ENCODE results near the gene CAPNS1.
"Not testable (repeated sequence)": the region's sequence is repeated elsewhere in the genome, so short reads cannot be mapped to it uniquely, and the experiment has no call there.

Gene CAPNS1

GRCh38 chr19:36151144-36152018, 11.5 kb downstream of the CAPNS1 start:
- no peak for DNase-seq (ENCODE audit: low spot score)

DNA sequence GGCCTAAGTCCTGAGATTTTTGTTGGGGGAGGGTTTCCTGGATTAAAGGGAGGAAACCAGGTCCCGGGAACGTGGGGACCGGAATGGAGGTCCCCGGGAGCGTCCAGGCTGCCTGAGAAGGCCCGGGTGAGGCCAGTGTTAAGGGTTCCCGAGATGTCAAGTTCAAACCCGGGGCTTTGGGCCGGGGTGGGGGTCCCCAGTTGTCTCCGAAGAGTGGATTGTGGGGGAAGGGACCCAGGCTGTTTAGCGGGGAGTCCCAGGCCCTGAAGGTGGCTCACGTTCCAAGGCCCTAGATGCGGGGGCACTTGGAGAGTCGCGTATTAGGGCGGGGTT, 12.1 kb downstream of the CAPNS1 start:
- no peak for DNase-seq (ENCODE audit: low spot score)

DNA sequence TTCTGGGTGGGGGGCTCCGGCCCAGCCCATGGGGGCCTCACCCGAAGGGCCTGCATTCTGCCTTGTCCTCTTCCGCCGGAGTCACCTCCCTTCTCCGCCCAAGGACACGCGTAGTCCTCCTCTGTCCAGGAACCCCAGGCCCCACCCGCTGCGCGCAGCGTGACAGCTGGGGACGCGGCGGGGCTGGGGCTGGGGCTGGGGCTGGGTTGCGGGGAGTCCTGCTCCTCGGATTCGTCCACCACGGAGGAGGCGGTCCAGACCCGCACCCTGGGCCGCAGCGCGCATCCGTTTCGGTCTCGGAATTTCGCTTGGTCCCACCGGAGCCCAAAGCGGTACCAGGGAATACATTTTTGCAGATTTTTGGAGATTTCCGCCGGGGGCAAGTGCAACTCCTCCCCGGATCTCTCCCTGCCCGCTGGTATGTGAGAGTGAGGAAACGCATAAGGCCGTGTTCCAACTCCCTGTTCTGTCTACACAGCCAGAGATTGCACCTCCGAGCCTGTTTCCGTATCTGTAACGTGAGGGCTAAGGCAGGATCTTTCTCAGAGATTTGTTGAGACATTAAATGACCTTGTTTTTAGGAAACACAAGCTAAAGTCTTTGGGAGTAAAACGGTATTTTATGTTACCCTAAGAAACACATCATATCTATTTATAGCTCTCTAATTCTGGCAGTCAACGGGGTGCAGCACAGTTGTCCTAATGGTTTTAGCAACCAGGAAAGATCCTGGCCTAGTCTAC, 12.7 kb downstream of the CAPNS1 start, which contains the start of gene COX7A1:
COX7A1 (minus strand) TSS at position 96 of the 740 bp plus-strand sequence; CDS start at position 56, 40 bp downstream.
- DNase-seq (ENCODE audit: low spot score), result no peak

DNA sequence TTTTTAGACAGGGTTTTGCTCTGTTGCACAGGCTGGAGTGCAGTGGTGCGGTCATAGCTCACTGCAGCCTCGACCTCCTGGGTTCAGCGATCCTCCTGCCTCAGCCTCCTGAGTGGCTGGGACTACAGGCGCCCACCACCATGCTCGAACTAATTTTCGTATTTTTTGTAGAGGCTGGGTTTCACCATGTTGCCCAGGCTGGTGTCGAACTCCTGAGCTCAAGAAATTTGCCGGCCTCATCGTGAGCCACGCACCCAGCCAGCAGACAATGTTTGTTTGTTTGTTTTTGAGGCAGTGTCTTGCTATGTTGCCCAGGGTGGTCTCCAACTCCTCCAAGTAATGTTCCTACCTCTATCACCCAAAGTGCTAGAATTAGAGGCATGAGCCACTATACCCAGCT, 13.3 kb downstream of the CAPNS1 start:
- DNase-seq (ENCODE audit: low spot score), result no peak

- no peak for DNase-seq (ENCODE audit: low spot score)
Observed at GRCh38 chr19:36160821-36161596, 21.1 kb downstream of the CAPNS1 start.

GRCh38 chr19:36163813-36164212, 23.9 kb downstream of the CAPNS1 start:
- DNase-seq (ENCODE audit: low spot score), result no peak

DNA sequence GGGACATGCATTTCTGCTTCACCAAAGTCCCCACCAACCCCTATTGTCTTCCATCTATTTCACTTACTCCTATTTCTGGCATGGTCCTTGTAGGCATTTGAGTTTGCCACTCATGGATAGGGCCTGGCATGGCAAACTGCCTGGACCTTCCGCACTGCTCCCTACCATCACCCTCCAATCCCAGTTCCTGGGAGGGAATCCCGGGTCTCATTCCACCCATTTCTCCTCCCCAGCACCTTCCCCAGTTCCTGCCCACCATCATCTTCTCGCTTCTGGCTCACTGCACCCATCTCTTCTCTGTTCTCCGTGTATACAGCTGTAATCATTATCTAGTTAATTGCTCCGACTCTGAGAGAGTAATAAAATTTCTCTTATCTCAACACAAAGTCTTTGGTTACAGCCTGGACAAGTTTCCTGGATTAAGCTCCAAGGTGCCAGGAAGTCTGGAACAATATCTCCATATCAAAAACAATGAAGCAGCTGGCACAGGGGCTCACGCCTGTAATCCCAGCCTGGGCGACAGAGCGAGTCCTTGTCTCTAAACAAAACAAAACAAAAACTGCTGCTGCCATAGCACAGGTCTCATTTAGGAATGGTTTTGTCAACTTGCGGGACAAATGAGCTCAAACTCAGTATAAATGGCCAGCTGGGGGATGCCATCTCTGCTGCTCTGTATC, 29.4 kb downstream of the CAPNS1 start:
- DNase-seq (ENCODE audit: low spot score), result no peak

GRCh38 chr19:36172852-36173251, 33.0 kb downstream of the CAPNS1 start:
- no peak for DNase-seq (ENCODE audit: low spot score)

DNA sequence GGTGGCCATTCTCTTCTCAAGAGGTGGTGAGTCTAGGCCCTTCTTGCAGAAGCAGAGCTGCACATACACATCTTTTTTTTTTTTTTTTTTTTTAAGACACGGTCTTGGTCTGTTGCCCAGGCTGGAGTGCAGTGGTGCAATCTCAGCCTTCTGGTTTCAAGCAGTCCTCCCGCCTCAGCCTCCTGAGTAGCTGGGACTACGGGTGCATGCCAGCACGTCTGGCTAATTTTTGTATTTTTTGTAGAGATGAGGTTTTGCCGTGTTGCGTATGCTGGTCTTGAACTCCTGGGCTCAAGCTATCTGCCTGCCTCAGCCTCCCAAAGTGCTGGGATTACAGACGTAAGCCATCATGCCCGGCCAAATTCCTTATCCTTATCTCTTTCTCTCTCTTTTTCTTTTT, 34.0 kb downstream of the CAPNS1 start:
- not testable (repeated sequence) for DNase-seq (ENCODE audit: low spot score)

DNA sequence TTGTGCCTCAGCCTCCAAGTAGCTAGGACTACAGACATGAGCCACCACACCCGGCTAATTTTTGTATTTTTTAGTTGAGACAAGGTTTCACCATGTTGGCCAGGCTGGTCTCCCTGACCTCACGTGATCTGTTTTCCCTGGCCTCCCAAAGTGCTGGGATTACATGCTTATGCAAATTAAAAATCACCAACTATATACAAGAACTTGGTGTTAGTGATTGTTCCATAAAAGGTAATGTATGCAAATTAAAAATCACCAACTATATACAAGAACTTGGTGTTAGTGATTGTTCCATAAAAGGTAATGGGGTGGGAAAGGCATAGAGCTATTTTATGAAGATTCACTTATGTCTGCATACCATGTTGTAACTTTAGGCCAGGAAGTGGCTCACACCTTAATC, 39.2 kb downstream of the CAPNS1 start:
- DNase-seq (ENCODE audit: low spot score), result not testable (repeated sequence)

DNA sequence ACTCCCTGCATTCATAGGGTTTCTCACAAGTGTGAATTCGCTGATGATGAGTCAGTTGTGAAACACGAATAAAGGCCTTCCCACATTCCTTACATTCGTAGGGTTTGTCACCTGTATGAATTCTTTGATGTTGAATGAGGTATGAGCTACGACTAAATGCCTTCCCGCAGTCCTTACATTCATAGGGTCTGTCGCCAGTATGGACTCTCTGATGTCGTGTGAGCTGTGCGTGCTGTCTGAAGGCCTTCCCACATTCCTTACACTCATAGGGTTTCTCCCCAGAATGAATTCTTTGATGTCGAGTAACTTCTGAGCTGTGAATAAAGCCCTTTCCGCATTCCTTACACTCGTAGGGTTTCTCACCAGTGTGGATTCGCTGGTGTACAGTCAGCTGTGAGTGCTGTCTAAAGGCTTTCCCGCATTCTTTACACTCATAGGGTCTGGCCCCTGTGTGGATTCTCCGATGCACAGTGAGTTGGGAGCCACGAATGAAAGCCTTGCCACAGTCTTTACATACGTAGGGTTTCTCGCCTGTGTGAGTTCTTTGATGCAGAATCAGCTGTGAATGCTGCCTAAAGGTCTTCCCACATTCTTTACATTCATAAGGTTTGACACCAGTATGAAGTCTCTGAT, 42.9 kb downstream of the CAPNS1 start:
- DNase-seq (ENCODE audit: low spot score), result no peak

DNA sequence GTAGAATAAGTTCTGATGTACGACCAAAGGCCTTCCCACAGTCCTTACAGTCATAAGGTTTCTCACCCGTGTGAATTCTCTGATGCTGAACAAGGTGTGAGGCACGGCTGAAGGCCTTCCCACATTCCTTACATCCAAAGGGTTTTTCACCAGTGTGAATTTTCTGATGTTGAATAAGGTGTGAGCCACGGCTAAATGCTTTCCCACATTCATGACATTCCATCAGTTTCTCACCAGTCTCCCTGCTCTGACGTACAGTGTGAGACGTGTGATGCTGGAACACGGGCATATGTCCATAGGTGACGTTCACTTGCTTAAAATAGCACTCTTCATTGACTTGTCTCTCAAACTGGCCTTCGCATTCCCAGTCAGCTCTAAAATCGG, 43.4 kb downstream of the CAPNS1 start:
- no peak for DNase-seq (ENCODE audit: low spot score)

GRCh38 chr19:36186722-36187121, 46.9 kb downstream of the CAPNS1 start:
- not testable (repeated sequence) for DNase-seq (ENCODE audit: low spot score)

- no peak for DNase-seq (ENCODE audit: low spot score)
Observed at GRCh38 chr19:36196249-36196648, 56.4 kb downstream of the CAPNS1 start.

DNA sequence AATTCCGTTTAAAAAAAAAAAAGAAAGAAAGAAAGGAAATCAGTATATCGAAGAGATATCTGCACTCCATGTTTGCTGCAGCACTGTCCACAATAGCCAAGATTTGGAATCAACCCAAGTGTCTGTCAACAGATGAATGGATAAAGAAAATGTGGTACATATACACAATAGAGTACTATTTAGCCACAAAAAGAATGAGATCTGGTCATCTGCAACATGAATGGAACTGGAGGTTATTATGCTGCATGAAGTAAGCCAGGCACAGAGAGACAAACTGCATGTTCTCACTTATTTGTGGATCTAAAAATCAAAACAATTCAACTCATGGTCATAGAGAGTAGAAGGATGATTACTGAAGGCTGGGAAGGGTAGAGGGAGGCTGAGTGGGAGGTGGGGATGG, 58.3 kb downstream of the CAPNS1 start:
- DNase-seq (ENCODE audit: low spot score), result no peak

Measured in hematopoietic multipotent progenitor cell treated with erythropoietin and hydrocortisone succinate and interleukin-3 and kit ligand, for 17 days (in vitro differentiated cells).